GM10266 (cell line): Measurements from ENCODE around the gene SNX25.
A peak's percentile ranks its signal among the peaks of the same experiment; 100 is the strongest.
"Not testable (repeated sequence)": the region's sequence is repeated elsewhere in the genome, so short reads cannot be mapped to it uniquely, and the experiment has no call there.

Experiments used
- DNase-seq: peaks from one replicate; pipeline ENCODE4 v3.0.0; 2012; ENCODE audit errors: extremely low spot score
- CTCF ChIP-seq: IDR thresholded peaks from 2 replicates; pipeline ENCODE4 v1.5.1; 2012; ENCODE audit warnings: mild to moderate bottlenecking, low read depth; ENCODE audit not compliant: control insufficient read depth, insufficient read depth; ENCODE audit errors: missing control alignments

SNX25 gene

GRCh38 chr4:185307136-185307950 lies 97.9 kb downstream of the SNX25 start:
- no peak for TF ChIP-seq CTCF

GRCh38 chr4:185309770-185310169 lies 100.4 kb downstream of the SNX25 start:
- DNase-seq = peak; percentile 50
- TF ChIP-seq CTCF = no peak

More at GRCh38 chr4:185307136-185307950, 97.9 kb downstream of the SNX25 start:
- DNase-seq = peak; percentile 61

- TF ChIP-seq CTCF = no peak
- no peak for DNase-seq
These were observed 101.9 kb downstream of the SNX25 start for GRCh38 chr4:185311113-185311888.

- no peak for DNase-seq
- TF ChIP-seq CTCF = no peak
These were observed 103.3 kb downstream of the SNX25 start for GRCh38 chr4:185312699-185313098.

GRCh38 chr4:185317462-185317861 lies 108.1 kb downstream of the SNX25 start:
- not testable (repeated sequence) for DNase-seq

- TF ChIP-seq CTCF = no peak
- no peak for DNase-seq
These were observed 108.5 kb downstream of the SNX25 start for GRCh38 chr4:185317880-185318279.

- no peak for DNase-seq
- no peak for TF ChIP-seq CTCF
These were observed 109.3 kb downstream of the SNX25 start for GRCh38 chr4:185318679-185319078.
